SK-N-SH (cell line): ENCODE measurements around the gene AZIN2. TPM values are rescaled to one million over a fixed set of nuclear protein-coding genes. Genes with fewer than 3 reads are reported as not detected.

Experiments used
- CTCF ChIA-PET: fragments of 300-600, 350-600 bp; formaldehyde crosslinking; extraction: SDS; loops from one replicate; lab custom pipeline; 2021; lab: Yijun Ruan, JAX
- POLR2A ChIA-PET: fragments of 350-600 bp; sonication (Branson Sonifier 250); formaldehyde crosslinking; extraction: SDS; loops from one replicate; lab custom pipeline; 2020; ENCODE audit warnings: antibody characterized with exemption, inconsistent platforms; lab: Yijun Ruan, JAX
- DNase-seq: peaks from one replicate; pipeline ENCODE4 v3.0.0; 2012
- H2AFZ ChIP-seq: fragments of 200-600 bp; sonication (generic); 2 replicates; pipeline ENCODE4 v1.8.1; 2016; ENCODE audit warnings: antibody characterized with exemption, mild to moderate bottlenecking, low read depth
- H3F3A ChIP-seq: fragments of 200-600 bp; sonication (generic); replicated peaks from 2 replicates; pipeline ENCODE3; 2016; ENCODE audit warnings: antibody characterized with exemption, mild to moderate bottlenecking; ENCODE audit not compliant: insufficient read depth
- H3K27ac ChIP-seq, 2 experiments: fragments of 200-500 bp in 1 of 2; fragments of 200-600 bp in 1 of 2; sonication (Bioruptor generic) in 1 of 2; sonication (generic), shearing (Covaris generic) in 1 of 2; 2 replicates each; pipeline versions ENCODE4 v1.5.1 to v1.6.1; 2014 to 2016; ENCODE audit warnings: low read depth in 2 of 2, inconsistent platforms in 1 of 2, low read length in 1 of 2, mild to moderate bottlenecking in 1 of 2, mixed read lengths in 1 of 2
- H3K27me3 ChIP-seq: fragments of 200-600 bp; sonication (generic), shearing (Covaris generic); 2 replicates; pipeline ENCODE4 v1.6.1; 2016; ENCODE audit warnings: mixed run types; ENCODE audit not compliant: insufficient read depth
- H3K36me3 ChIP-seq, 2 experiments: fragments of 200-500 bp in 1 of 2; fragments of 200-600 bp in 1 of 2; sonication (Bioruptor generic) in 1 of 2; sonication (generic) in 1 of 2; replicated peaks in 1 of 2; 2 replicates each; pipeline versions ENCODE3 to v1.5.1; 2014 to 2016; ENCODE audit warnings: low read length in 1 of 2, mild to moderate bottlenecking in 1 of 2; ENCODE audit not compliant: insufficient read depth in 2 of 2, control insufficient read depth in 1 of 2
- H3K4me1 ChIP-seq, 2 experiments: fragments of 200-500 bp in 1 of 2; fragments of 200-600 bp in 1 of 2; sonication (Bioruptor generic) in 1 of 2; sonication (generic), shearing (Covaris generic) in 1 of 2; 2 replicates each; pipeline versions ENCODE4 v1.5.1 to v1.6.1; 2014 to 2016; ENCODE audit warnings: low read depth in 1 of 2, low read length in 1 of 2, mixed run types in 1 of 2; ENCODE audit not compliant: insufficient read depth in 2 of 2, control insufficient read depth in 1 of 2
- H3K4me2 ChIP-seq: fragments of 200-600 bp; sonication (generic), shearing (Covaris generic); 2 replicates; pipeline ENCODE4 v1.6.1; 2017; ENCODE audit warnings: mixed run types
- H3K4me3 ChIP-seq, 2 experiments: fragments of 200-500 bp in 1 of 2; fragments of 200-600 bp in 1 of 2; sonication (Bioruptor generic) in 1 of 2; sonication (generic), shearing (Covaris generic) in 1 of 2; 2 replicates each; pipeline versions ENCODE4 v1.5.1 to v1.8.1; 2014 to 2016; ENCODE audit warnings: low read depth in 2 of 2, inconsistent platforms in 1 of 2, low read length in 1 of 2, mild to moderate bottlenecking in 1 of 2, mixed read lengths in 1 of 2, moderate library complexity in 1 of 2
- H3K79me2 ChIP-seq: fragments of 200-600 bp; sonication (generic); 2 replicates; pipeline ENCODE4 v1.8.1; 2017; ENCODE audit warnings: mild to moderate bottlenecking; ENCODE audit not compliant: insufficient read depth
- H3K9ac ChIP-seq: fragments of 200-600 bp; sonication (generic); 2 replicates; pipeline ENCODE4 v1.6.1; 2017; ENCODE audit warnings: mixed run types
- H3K9me2 ChIP-seq: fragments of 200-600 bp; sonication (generic); 2 replicates; pipeline ENCODE4 v1.6.1; 2017; ENCODE audit warnings: mixed run types
- H3K9me3 ChIP-seq: fragments of 200-600 bp; sonication (generic); 2 replicates; pipeline ENCODE4 v1.6.1; 2017; ENCODE audit warnings: mixed run types, mild to moderate bottlenecking, moderate library complexity
- H4K20me1 ChIP-seq: fragments of 200-600 bp; sonication (generic); 2 replicates; pipeline ENCODE4 v1.6.1; 2017; ENCODE audit warnings: mild to moderate bottlenecking, mixed run types; ENCODE audit not compliant: insufficient read depth
- ELF1 ChIP-seq: IDR thresholded peaks from 2 replicates; pipeline ENCODE4 v1.4.0; 2012
- EP300 ChIP-seq, 2 experiments: IDR thresholded peaks; 2 replicates each; pipeline versions ENCODE4 v1.4.0 to v1.6.1; 2012; ENCODE audit warnings: borderline replicate concordance in 1 of 2, low read depth in 1 of 2, low read length in 1 of 2
- EZH2phosphoT487 ChIP-seq: fragments of 200-600 bp; sonication (generic); IDR thresholded peaks from 2 replicates; pipeline ENCODE4 v1.6.1; 2017; ENCODE audit warnings: low read depth, mixed run types, mild to moderate bottlenecking, antibody characterized with exemption, moderate library complexity, borderline replicate concordance
- GABPA ChIP-seq: IDR thresholded peaks from 2 replicates; pipeline ENCODE4 v1.4.0; 2012; ENCODE audit warnings: low read depth, mild to moderate bottlenecking
- JUND ChIP-seq: IDR thresholded peaks from 2 replicates; pipeline ENCODE4 v1.4.0; 2012
- POLR2AphosphoS5 ChIP-seq: IDR thresholded peaks from 2 replicates; pipeline ENCODE4 v1.6.1; 2012; ENCODE audit warnings: low read depth, low read length
- SIN3A ChIP-seq: IDR thresholded peaks from 2 replicates; pipeline ENCODE4 v1.6.1; 2012; ENCODE audit warnings: low read depth, mild to moderate bottlenecking, low read length, moderate library complexity, borderline replicate concordance
- SMC3 ChIP-seq: IDR thresholded peaks from 2 replicates; pipeline ENCODE4 v1.6.1; 2012; ENCODE audit warnings: low read depth, low read length, improper control_type of control experiment
- TCF12 ChIP-seq: IDR thresholded peaks from 2 replicates; pipeline ENCODE4 v1.4.0; 2012
- YY1 ChIP-seq: IDR thresholded peaks from 2 replicates; pipeline ENCODE4 v1.4.0; 2012; ENCODE audit warnings: low read depth, mild to moderate bottlenecking
- WGBS: methylation state at CpG from one replicate; pipeline ENCODE4 v1.1.6; 2017; ENCODE audit warnings: low lambda C conversion rate; 5-methylcytosine and 5-hydroxymethylcytosine counted together
- polyA plus RNA-seq, 3 experiments: library from polyadenylated mRNA; depleted of rRNA; stranded (reverse); fragments of >200 nt; gene quantifications; 2 replicates each; pipeline ENCODE4 v1.2.3, GENCODE V29; 2012
- TF ChIP-seq, protein P1 (sequence below): IDR thresholded peaks from 2 replicates; pipeline ENCODE4 v1.4.0; 2012; ENCODE audit warnings: low read depth, borderline replicate concordance
- TF ChIP-seq, protein P2 (sequence below): fragments of 200-600 bp; sonication (generic); IDR thresholded peaks from 2 replicates; pipeline ENCODE4 v1.6.1; 2017; ENCODE audit warnings: antibody characterized with exemption, mild to moderate bottlenecking, moderate library complexity
- TF ChIP-seq, protein P3 (sequence below): fragments of 150-350 bp; IDR thresholded peaks from 2 replicates; pipeline ENCODE4 v1.6.1; 2017; ENCODE audit warnings: antibody characterized with exemption, low read length, low read depth, borderline replicate concordance

Gene AZIN2
- polyA plus RNA-seq, 1 of the 3 experiments (the other 2 are of a cell fraction), result 17.8 TPM

DNA sequence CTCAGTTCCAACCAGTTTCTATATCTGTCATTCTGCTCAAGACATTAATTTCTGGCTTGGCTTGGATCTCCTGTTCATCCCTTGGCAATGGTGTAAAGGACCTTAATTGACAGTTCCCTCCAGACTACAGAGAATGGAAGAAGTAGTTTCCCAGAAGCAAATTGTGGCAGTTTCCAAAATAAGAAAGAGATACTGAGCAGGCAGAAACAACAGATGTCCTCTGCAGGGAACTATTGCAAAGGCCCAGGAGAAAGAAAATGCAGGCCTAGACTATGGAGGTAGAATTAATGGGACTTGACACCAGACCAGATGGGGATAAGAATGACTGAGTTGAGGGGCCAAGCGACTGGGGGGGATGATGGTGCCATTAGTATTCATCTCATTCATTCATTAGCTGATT, 38.1 kb upstream of the AZIN2 start:
- TF ChIP-seq, protein P1, sequence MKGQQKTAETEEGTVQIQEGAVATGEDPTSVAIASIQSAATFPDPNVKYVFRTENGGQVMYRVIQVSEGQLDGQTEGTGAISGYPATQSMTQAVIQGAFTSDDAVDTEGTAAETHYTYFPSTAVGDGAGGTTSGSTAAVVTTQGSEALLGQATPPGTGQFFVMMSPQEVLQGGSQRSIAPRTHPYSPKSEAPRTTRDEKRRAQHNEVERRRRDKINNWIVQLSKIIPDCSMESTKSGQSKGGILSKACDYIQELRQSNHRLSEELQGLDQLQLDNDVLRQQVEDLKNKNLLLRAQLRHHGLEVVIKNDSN, result no peak
- TF ChIP-seq EP300 (IDR thresholded peaks at IDR 0.05; ENCODE audit: borderline replicate concordance in 1 of 2, low read depth in 1 of 2, low read length in 1 of 2), result no peak
- TF ChIP-seq POLR2AphosphoS5, result no peak
- TF ChIP-seq JUND, result no peak
- TF ChIP-seq EZH2phosphoT487, result no peak
- no peak for TF ChIP-seq SMC3
- TF ChIP-seq YY1, result no peak
- TF ChIP-seq, protein P2, sequence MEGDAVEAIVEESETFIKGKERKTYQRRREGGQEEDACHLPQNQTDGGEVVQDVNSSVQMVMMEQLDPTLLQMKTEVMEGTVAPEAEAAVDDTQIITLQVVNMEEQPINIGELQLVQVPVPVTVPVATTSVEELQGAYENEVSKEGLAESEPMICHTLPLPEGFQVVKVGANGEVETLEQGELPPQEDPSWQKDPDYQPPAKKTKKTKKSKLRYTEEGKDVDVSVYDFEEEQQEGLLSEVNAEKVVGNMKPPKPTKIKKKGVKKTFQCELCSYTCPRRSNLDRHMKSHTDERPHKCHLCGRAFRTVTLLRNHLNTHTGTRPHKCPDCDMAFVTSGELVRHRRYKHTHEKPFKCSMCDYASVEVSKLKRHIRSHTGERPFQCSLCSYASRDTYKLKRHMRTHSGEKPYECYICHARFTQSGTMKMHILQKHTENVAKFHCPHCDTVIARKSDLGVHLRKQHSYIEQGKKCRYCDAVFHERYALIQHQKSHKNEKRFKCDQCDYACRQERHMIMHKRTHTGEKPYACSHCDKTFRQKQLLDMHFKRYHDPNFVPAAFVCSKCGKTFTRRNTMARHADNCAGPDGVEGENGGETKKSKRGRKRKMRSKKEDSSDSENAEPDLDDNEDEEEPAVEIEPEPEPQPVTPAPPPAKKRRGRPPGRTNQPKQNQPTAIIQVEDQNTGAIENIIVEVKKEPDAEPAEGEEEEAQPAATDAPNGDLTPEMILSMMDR, result no peak
- no peaks in the 10 kb centered on the region for H3K27me3 ChIP-seq
- H3K36me3 ChIP-seq, result no peaks in the 10 kb centered on the region
- ChIA-PET CTCF (interaction anchor here (2.2 kb wide), 1 partner anchor 12 kb away, joined by 9 read pairs; no protein-coding TSS in a partner anchor), POLR2A (interaction anchor here (0.7 kb wide), 1 partner anchor 78 kb away, joined by 3 read pairs; no protein-coding TSS in a partner anchor)
- no peaks in the 10 kb centered on the region for H3K9me3 ChIP-seq
- DNase-seq, result no peak
- H3K4me2 ChIP-seq, result no peak overlapping the region
- no peaks in the 10 kb centered on the region for H3K4me1 ChIP-seq
- no peak overlapping the region for H3K9ac ChIP-seq
- H3K4me3 ChIP-seq, result no peak overlapping the region
- no peaks in the 10 kb centered on the region for H4K20me1 ChIP-seq
- H3K9me2 ChIP-seq, result no peaks in the 10 kb centered on the region
- H3K27ac ChIP-seq, result no peak overlapping the region
- WGBS, result 38% methylated on average over 1 of the region's 1 CpG
- peaks cover 3% of the 10 kb centered on the region for H3F3A ChIP-seq
- no peaks in the 10 kb centered on the region for H3K79me2 ChIP-seq
- H2AFZ ChIP-seq, result no peak overlapping the region

DNA sequence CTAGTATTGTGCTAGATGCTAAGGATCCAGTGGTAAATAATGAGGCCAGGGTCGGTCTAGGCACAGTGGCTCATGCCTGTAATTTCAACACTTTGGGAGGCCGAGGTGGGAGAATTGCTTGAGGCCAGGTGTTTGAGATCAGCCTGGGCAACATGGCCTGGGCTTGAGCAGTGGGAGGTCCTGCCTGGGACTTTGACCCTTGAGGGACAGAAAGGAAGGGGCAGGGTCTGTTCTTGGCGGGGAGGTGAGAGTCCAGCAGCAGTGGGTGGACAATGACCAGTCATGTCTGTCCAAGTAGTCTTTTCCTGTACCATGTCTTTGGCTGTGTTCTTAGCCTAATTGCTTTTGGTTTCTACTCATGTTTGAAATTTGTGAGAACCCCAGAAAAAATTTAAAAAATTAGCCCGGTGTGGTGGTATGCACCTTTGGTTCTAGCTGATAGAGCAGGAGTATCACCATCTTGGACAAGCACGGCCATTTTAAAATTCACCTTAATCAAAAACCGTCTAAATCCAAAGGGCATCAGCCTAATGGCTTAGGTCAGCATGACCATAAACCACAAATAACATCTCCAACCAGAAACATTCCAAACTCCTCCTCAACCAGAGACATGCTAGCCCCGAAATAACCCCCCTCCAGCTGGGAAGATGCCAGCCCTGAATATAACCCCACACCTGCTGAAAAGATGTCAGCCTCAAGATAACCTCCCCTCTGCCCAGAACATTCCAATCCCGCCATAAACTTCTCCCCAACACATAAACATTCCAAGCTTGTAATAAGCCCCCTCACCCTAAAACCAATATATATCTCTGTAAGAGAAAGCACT, 37.5 kb upstream of the AZIN2 start:
- WGBS, result 67% methylated on average over 8 of the region's 8 CpGs
- Histone ChIP-seq H3K9me3 (no peaks in the 10 kb centered on the region), H3F3A (peaks cover 7% of the 10 kb centered on the region), H2AFZ (no peak overlapping the region), H3K27ac (no peak overlapping the region), H4K20me1 (no peaks in the 10 kb centered on the region), H3K4me1 (0 out of 4 replicates have a peak, but pooled peaks cover 0 to 3% of the 10 kb centered on the region in 2 experiments), H3K9me2 (no peaks in the 10 kb centered on the region), H3K36me3 (no peaks in the 10 kb centered on the region), H3K27me3 (no peaks in the 10 kb centered on the region), H3K9ac (no peak overlapping the region), H3K4me3 (no peak overlapping the region), H3K79me2 (no peaks in the 10 kb centered on the region), H3K4me2 (no peak overlapping the region)
- no peak for TF ChIP-seq TCF12
- no peak for TF ChIP-seq SIN3A
- TF ChIP-seq, protein P3, sequence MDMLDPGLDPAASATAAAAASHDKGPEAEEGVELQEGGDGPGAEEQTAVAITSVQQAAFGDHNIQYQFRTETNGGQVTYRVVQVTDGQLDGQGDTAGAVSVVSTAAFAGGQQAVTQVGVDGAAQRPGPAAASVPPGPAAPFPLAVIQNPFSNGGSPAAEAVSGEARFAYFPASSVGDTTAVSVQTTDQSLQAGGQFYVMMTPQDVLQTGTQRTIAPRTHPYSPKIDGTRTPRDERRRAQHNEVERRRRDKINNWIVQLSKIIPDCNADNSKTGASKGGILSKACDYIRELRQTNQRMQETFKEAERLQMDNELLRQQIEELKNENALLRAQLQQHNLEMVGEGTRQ, result no peak
- no peak for TF ChIP-seq GABPA
- TF ChIP-seq EZH2phosphoT487, result no peak
- no peak for TF ChIP-seq ELF1
- ChIA-PET CTCF (interaction anchor here (2.2 kb wide), 1 partner anchor 12 kb away, joined by 9 read pairs; no protein-coding TSS in a partner anchor), POLR2A (interaction anchor here (0.7 kb wide), 1 partner anchor 78 kb away, joined by 3 read pairs; no protein-coding TSS in a partner anchor)
- DNase-seq, result no peak
